Measurements from ENCODE around the gene WDR53. TPM values are rescaled to one million over a fixed set of nuclear protein-coding genes. Genes with fewer than 3 reads are reported as not detected.

WDR53 gene
- total and polyA plus RNA-seq, 9 of the 15 experiments (the other 6 are each of a cell fraction or from before 2014, with no cell fraction given) = 13.0 to 34.5 (median 20.9) TPM

DNA sequence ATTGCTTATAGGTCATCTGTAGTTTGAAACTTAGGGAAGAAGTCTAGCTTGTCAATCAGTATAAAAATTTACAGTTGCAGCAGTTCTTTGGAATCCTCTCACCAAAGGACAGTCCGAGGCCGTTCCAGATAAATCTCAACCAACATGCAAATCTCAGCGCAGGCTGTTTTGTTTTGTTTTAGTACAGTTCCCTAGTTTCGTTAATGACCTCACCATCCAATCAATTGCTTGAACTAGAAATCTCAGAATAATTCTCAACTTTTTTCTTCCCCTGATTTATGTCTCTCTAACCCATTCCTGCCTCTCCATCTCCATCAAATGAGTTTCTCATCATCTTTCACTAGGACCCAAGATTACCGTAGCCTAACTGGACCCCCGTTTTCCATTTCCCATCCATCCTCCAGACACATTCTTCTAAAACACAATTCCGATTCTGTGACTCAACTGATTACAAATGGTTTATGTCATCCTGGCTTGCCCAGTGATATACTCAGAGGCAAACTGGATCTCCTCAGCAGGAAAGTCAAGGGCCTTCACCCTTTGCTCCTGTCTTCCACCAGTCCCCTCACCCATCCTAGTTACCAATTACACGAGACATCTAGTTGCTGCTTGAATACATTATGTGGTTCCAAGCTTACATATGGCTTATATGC lies 54.5 kb downstream of the WDR53 start (continued):
- TF ChIP-seq ZBTB40 (IDR thresholded peaks at IDR 0.05) = no peak
- no peak for TF ChIP-seq ZBTB40 (CRISPR knock-in tag; IDR thresholded peaks at IDR 0.05)
- no peak for TF ChIP-seq ZNF239 (CRISPR knock-in tag; IDR thresholded peaks at IDR 0.05)
- no peak for TF ChIP-seq FOXP1 (CRISPR knock-in tag; IDR thresholded peaks at IDR 0.05)
- no peak for TF ChIP-seq SMARCA5 (IDR thresholded peaks at IDR 0.05)
- no peak for TF ChIP-seq ZNF668 (CRISPR knock-in tag; IDR thresholded peaks at IDR 0.05)
- TF ChIP-seq, protein P1, sequence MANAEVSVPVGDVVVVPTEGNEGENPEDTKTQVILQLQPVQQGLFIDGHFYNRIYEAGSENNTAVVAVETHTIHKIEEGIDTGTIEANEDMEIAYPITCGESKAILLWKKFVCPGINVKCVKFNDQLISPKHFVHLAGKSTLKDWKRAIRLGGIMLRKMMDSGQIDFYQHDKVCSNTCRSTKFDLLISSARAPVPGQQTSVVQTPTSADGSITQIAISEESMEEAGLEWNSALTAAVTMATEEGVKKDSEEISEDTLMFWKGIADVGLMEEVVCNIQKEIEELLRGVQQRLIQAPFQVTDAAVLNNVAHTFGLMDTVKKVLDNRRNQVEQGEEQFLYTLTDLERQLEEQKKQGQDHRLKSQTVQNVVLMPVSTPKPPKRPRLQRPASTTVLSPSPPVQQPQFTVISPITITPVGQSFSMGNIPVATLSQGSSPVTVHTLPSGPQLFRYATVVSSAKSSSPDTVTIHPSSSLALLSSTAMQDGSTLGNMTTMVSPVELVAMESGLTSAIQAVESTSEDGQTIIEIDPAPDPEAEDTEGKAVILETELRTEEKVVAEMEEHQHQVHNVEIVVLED (CRISPR knock-in tag; IDR thresholded peaks at IDR 0.05) = no peak
- 0 out of 2 replicates have a peak, but pooled peaks have one; percentile 13 for TF ChIP-seq NCOA6 (IDR thresholded peaks at IDR 0.05)
